DMS53 treated with DMSO at 0.1 percent for 48 hours (cell line): ENCODE results near the gene AIP.
"Not testable (repeated sequence)": the region's sequence is repeated elsewhere in the genome, so short reads cannot be mapped to it uniquely, and the experiment has no call there.

Experiments used
- DNase-seq: peaks from one replicate; lab custom pipeline; 2025; ENCODE audit not compliant: unreplicated experiment; lab: John Stamatoyannopoulos, UW

AIP gene

GRCh38 chr11:67505605-67506396 lies 23.0 kb downstream of the AIP start:
- peak; percentile 97 for DNase-seq

GRCh38 chr11:67506426-67507051 lies 23.7 kb downstream of the AIP start:
- DNase-seq, result no peak

- no peak for DNase-seq
Observed at GRCh38 chr11:67507242-67507863, 24.5 kb downstream of the AIP start.

- peak; percentile 99 for DNase-seq
Observed at GRCh38 chr11:67507864-67508485, 25.1 kb downstream of the AIP start, which contains the start of gene CDK2AP2. CDK2AP2 (minus strand) TSS chr11:67508162; CDS start chr11:67508082, 80 bp downstream.

GRCh38 chr11:67508486-67509121 lies 25.8 kb downstream of the AIP start:
- peak; percentile 95 for DNase-seq

GRCh38 chr11:67510023-67510345 lies 27.2 kb downstream of the AIP start:
- no peak for DNase-seq

- not testable (repeated sequence) for DNase-seq
Observed at GRCh38 chr11:67511558-67511957, 28.7 kb downstream of the AIP start.

- no peak for DNase-seq
Observed at GRCh38 chr11:67514116-67514515, 31.3 kb downstream of the AIP start.

- no peak for DNase-seq
Observed at GRCh38 chr11:67516806-67517205, 34.0 kb downstream of the AIP start.

- DNase-seq, result no peak
Observed at GRCh38 chr11:67517784-67518552, 35.1 kb downstream of the AIP start.

GRCh38 chr11:67519726-67520125 lies 36.9 kb downstream of the AIP start:
- DNase-seq, result no peak

GRCh38 chr11:67520856-67521824 lies 38.3 kb downstream of the AIP start:
- no peak for DNase-seq

- no peak for DNase-seq
Observed at GRCh38 chr11:67521924-67522323, 39.1 kb downstream of the AIP start.

GRCh38 chr11:67522338-67522737 lies 39.5 kb downstream of the AIP start:
- no peak for DNase-seq

- no peak for DNase-seq
Observed at GRCh38 chr11:67522844-67523555, 40.2 kb downstream of the AIP start, which contains the start of gene CABP2. CABP2 (minus strand) TSS chr11:67523446; CDS start chr11:67523326, 120 bp downstream.

GRCh38 chr11:67523556-67524479 lies 41.0 kb downstream of the AIP start:
- no peak for DNase-seq

GRCh38 chr11:67524480-67524808 lies 41.6 kb downstream of the AIP start:
- no peak for DNase-seq
